Urothelium cell line (cell line): Measurements from ENCODE around the gene PIK3R1.

Experiments used
- DNase-seq: peaks from one replicate; pipeline ENCODE4 v3.0.0; 2011; ENCODE audit warnings: low spot score, mixed read lengths
- FAIRE-seq: peaks from 2 replicates; lab custom pipeline; 2011; peaks lifted over from hg19 to GRCh38; lab: Jason Lieb, UNC

The PIK3R1 gene

GRCh38 chr5:68289498-68289897, 73.9 kb downstream of the PIK3R1 start:
- DNase-seq (no peak), FAIRE-seq (no peak)

- DNase-seq (no peak), FAIRE-seq (no peak)
Measured at GRCh38 chr5:68290260-68290674, 74.7 kb downstream of the PIK3R1 start.

- no peak for FAIRE-seq
- no peak for DNase-seq
Measured at GRCh38 chr5:68290847-68291246, 75.3 kb downstream of the PIK3R1 start.

- FAIRE-seq (no peak), DNase-seq (no peak)
Measured at GRCh38 chr5:68292316-68292715, 76.8 kb downstream of the PIK3R1 start.

- no peak for FAIRE-seq
- no peak for DNase-seq
Measured at GRCh38 chr5:68295772-68296171, 80.2 kb downstream of the PIK3R1 start.

- DNase-seq (no peak), FAIRE-seq (no peak)
Measured at GRCh38 chr5:68296895-68297294, 81.3 kb downstream of the PIK3R1 start.

GRCh38 chr5:68297656-68298055, 82.1 kb downstream of the PIK3R1 start:
- DNase-seq (no peak), FAIRE-seq (no peak)

GRCh38 chr5:68298479-68298878, 82.9 kb downstream of the PIK3R1 start:
- no peak for FAIRE-seq
- no peak for DNase-seq

- FAIRE-seq = no peak
- no peak for DNase-seq
Measured at GRCh38 chr5:68299105-68299504, 83.5 kb downstream of the PIK3R1 start.

GRCh38 chr5:68299575-68299974, 84.0 kb downstream of the PIK3R1 start:
- FAIRE-seq = no peak
- DNase-seq = no peak

GRCh38 chr5:68303038-68303738, 87.6 kb downstream of the PIK3R1 start:
- DNase-seq (peak; percentile 40), FAIRE-seq (no peak)

GRCh38 chr5:68303754-68304420, 88.3 kb downstream of the PIK3R1 start:
- FAIRE-seq (no peak), DNase-seq (no peak)

- no peak for FAIRE-seq
- DNase-seq = no peak
Measured at GRCh38 chr5:68304421-68305052, 89.0 kb downstream of the PIK3R1 start.

- DNase-seq (no peak), FAIRE-seq (no peak)
Measured at GRCh38 chr5:68305223-68305870, 89.8 kb downstream of the PIK3R1 start.

GRCh38 chr5:68306361-68307014, 90.9 kb downstream of the PIK3R1 start:
- DNase-seq (no peak), FAIRE-seq (no peak)

- DNase-seq = no peak
- FAIRE-seq = no peak
Measured at GRCh38 chr5:68313336-68313735, 97.8 kb downstream of the PIK3R1 start.

- FAIRE-seq (no peak), DNase-seq (no peak)
Measured at GRCh38 chr5:68314465-68314864, 98.9 kb downstream of the PIK3R1 start.

GRCh38 chr5:68315679-68316271, 100.2 kb downstream of the PIK3R1 start:
- no peak for DNase-seq
- no peak for FAIRE-seq

- DNase-seq = no peak
- FAIRE-seq = no peak
Measured at GRCh38 chr5:68316469-68316868, 100.9 kb downstream of the PIK3R1 start.

GRCh38 chr5:68317646-68318045, 102.1 kb downstream of the PIK3R1 start:
- no peak for DNase-seq
- FAIRE-seq = no peak
